HepG2 (cell line): ENCODE data around the gene AGBL1. TPM values are rescaled to one million over a fixed set of nuclear protein-coding genes. Genes with fewer than 3 reads are reported as not detected.

Experiments used
- ATAC-seq: fragments of 200-7000 bp; cut with Tn5 transposase; 3 replicates; pipeline ENCODE4 v1.9.1; 2020; ENCODE audit warnings: mild to moderate bottlenecking, moderate library complexity
- BruUV-seq: library from RNA; stranded (reverse); fragments of 400-500 nt; replicated peaks from 2 replicates; lab custom pipeline; 2021; lab: Mats Ljungman, UMichigan
- CTCF ChIA-PET: fragments of 300-600 bp; formaldehyde crosslinking; extraction: SDS; loops from one replicate; lab custom pipeline; 2021; ENCODE audit warnings: low total read pairs, inconsistent platforms, low intra/inter-chr PET ratio; lab: Yijun Ruan, JAX
- POLR2A ChIA-PET: fragments of 350-600 bp; sonication (Branson Sonifier 250); formaldehyde crosslinking; loops from one replicate; lab custom pipeline; 2020; ENCODE audit warnings: antibody characterized with exemption, inconsistent platforms; lab: Yijun Ruan, JAX
- DNase-seq: peaks from one replicate; pipeline ENCODE4 v3.0.0-alpha.2; 2015; ENCODE audit warnings: low spot score
- FAIRE-seq: peaks from 3 replicates; lab custom pipeline; 2011; peaks lifted over from hg19 to GRCh38; lab: Jason Lieb, UNC
- H2AFZ ChIP-seq: one replicate; pipeline ENCODE4 v1.6.1; 2011; ENCODE audit warnings: low read length, inconsistent platforms
- H3K27ac ChIP-seq: fragments of 300-600 bp; 3 replicates; pipeline ENCODE4 v1.8.0; 2011; ENCODE audit warnings: mixed run types, mild to moderate bottlenecking, mixed read lengths, low read length, inconsistent platforms; ENCODE audit not compliant: insufficient read depth; ENCODE audit errors: extremely low read length
- H3K27me3 ChIP-seq, 2 experiments: fragments of 200-600 bp in 1 of 2; 2 replicates in 1 of 2; 3 replicates in 1 of 2; pipeline versions ENCODE4 v1.6.0 to v1.8.0; 2011; ENCODE audit warnings: low read length in 2 of 2, mild to moderate bottlenecking in 2 of 2, moderate library complexity in 2 of 2, inconsistent platforms in 1 of 2; ENCODE audit not compliant: insufficient read depth in 2 of 2, control insufficient read depth in 1 of 2
- H3K36me3 ChIP-seq, 2 experiments: fragments of 200-600 bp in 1 of 2; replicated peaks in 1 of 2; 2 replicates in 1 of 2; 3 replicates in 1 of 2; pipeline versions ENCODE4 v1.5.1 to v1.8.0; 2011; ENCODE audit warnings: low read length in 2 of 2, inconsistent platforms in 1 of 2; ENCODE audit not compliant: insufficient read depth in 2 of 2, control insufficient read depth in 1 of 2
- H3K4me1 ChIP-seq: 2 replicates; pipeline ENCODE4 v1.5.1; 2012; ENCODE audit warnings: low read length, inconsistent platforms; ENCODE audit not compliant: insufficient read depth
- H3K4me2 ChIP-seq: 2 replicates; pipeline ENCODE4 v1.6.0; 2011; ENCODE audit warnings: low read depth, low read length, inconsistent platforms
- H3K4me3 ChIP-seq, 3 experiments: fragments of 200-600 bp in 1 of 3; sonication (generic), shearing (Covaris generic) in 1 of 3; replicated peaks in 1 of 3; 2 replicates each; pipeline ENCODE4 v1.5.1; 2011 to 2016; ENCODE audit warnings: low read length in 3 of 3, inconsistent platforms in 2 of 3, low read depth in 2 of 3, mild to moderate bottlenecking in 2 of 3, control low read depth in 1 of 3, mixed read lengths in 1 of 3; ENCODE audit not compliant: insufficient read depth in 1 of 3
- H3K79me2 ChIP-seq: one replicate; pipeline ENCODE4 v1.6.1; 2011; ENCODE audit warnings: low read length, inconsistent platforms; ENCODE audit not compliant: insufficient read depth
- H3K9ac ChIP-seq: 2 replicates; pipeline ENCODE4 v1.6.0; 2011; ENCODE audit warnings: mild to moderate bottlenecking, low read depth, low read length, inconsistent platforms; ENCODE audit not compliant: insufficient read depth
- H3K9me3 ChIP-seq: 2 replicates; pipeline ENCODE4 v1.5.1; 2012; ENCODE audit warnings: mild to moderate bottlenecking, low read length
- H4K20me1 ChIP-seq: 2 replicates; pipeline ENCODE4 v1.6.0; 2011; ENCODE audit warnings: inconsistent platforms, mild to moderate bottlenecking, low read length, moderate library complexity; ENCODE audit not compliant: insufficient read depth
- ASH2L ChIP-seq: fragments of 300-600, 200-600 bp; sonication (generic); IDR thresholded peaks from 2 replicates; pipeline ENCODE4 v1.7.0; 2017; ENCODE audit warnings: low read depth, mild to moderate bottlenecking, moderate library complexity, mixed read lengths, low read length; ENCODE audit not compliant: insufficient read length
- CENPT ChIP-seq: sonication (generic); formaldehyde crosslinking; IDR thresholded peaks from 2 replicates; pipeline ENCODE4 v1.8.0; 2022; ENCODE audit warnings: low read depth, mild to moderate bottlenecking, moderate library complexity, missing genetic modification reagents
- DNMT3B ChIP-seq: conservative IDR thresholded peaks from 2 replicates; pipeline ENCODE4 v1.6.1; 2016; ENCODE audit warnings: missing biosample characterization, control low read depth
- ERF ChIP-seq: IDR thresholded peaks from 2 replicates; pipeline ENCODE4 v1.6.1; 2018; ENCODE audit warnings: missing biosample characterization, missing genetic modification reagents
- FOXO1 ChIP-seq: sonication (generic); formaldehyde crosslinking; IDR thresholded peaks from 2 replicates; pipeline ENCODE4 v1.4.0; 2020; ENCODE audit warnings: missing genetic modification reagents
- GABPB1 ChIP-seq: IDR thresholded peaks from 2 replicates; pipeline ENCODE4 v1.6.1; 2016; ENCODE audit warnings: mild to moderate bottlenecking, missing genetic modification reagents, moderate library complexity, missing compliant biosample characterization
- MXI1 ChIP-seq: IDR thresholded peaks from 3 replicates; pipeline ENCODE4 v1.6.1; 2012; ENCODE audit warnings: low read depth, low read length, inconsistent platforms, borderline replicate concordance
- PHF5A ChIP-seq: IDR thresholded peaks from one replicate; pipeline ENCODE4 v1.6.1; 2018; ENCODE audit warnings: low read depth, missing genetic modification reagents; ENCODE audit not compliant: unreplicated experiment
- RBAK ChIP-seq: sonication (generic); formaldehyde crosslinking; IDR thresholded peaks from 2 replicates; pipeline ENCODE4 v1.5.1; 2020; ENCODE audit warnings: mild to moderate bottlenecking, missing genetic modification reagents
- REL ChIP-seq: sonication (generic); formaldehyde crosslinking; conservative IDR thresholded peaks from 2 replicates; pipeline ENCODE4 v1.8.0; 2022; ENCODE audit warnings: mild to moderate bottlenecking, missing genetic modification reagents, moderate library complexity
- TEF ChIP-seq: sonication (generic); formaldehyde crosslinking; IDR thresholded peaks from 2 replicates; pipeline ENCODE4 v1.5.0; 2020; ENCODE audit warnings: missing genetic modification reagents
- TOE1 ChIP-seq: sonication (generic); formaldehyde crosslinking; IDR thresholded peaks from 2 replicates; pipeline ENCODE4 v1.4.0; 2020; ENCODE audit warnings: mild to moderate bottlenecking, missing genetic modification reagents
- ZNF121 ChIP-seq: sonication (generic); formaldehyde crosslinking; IDR thresholded peaks from 2 replicates; pipeline ENCODE4 v1.5.0; 2020; ENCODE audit warnings: mild to moderate bottlenecking, missing genetic modification reagents
- ZNF326 ChIP-seq: sonication (generic); formaldehyde crosslinking; IDR thresholded peaks from 2 replicates; pipeline ENCODE4 v1.4.0; 2020; ENCODE audit warnings: missing genetic modification reagents, borderline replicate concordance
- ZNF547 ChIP-seq: sonication (generic); formaldehyde crosslinking; IDR thresholded peaks from 2 replicates; pipeline ENCODE4 v1.5.1; 2020; ENCODE audit warnings: mild to moderate bottlenecking, missing genetic modification reagents
- ZNF841 ChIP-seq: sonication (generic); formaldehyde crosslinking; IDR thresholded peaks from 2 replicates; pipeline ENCODE4 v1.8.1; 2023; ENCODE audit warnings: missing genetic modification reagents, borderline replicate concordance
- WGBS: methylation state at CpG from one replicate; pipeline ENCODE4 v1.1.6; 2017; ENCODE audit warnings: low lambda C conversion rate; 5-methylcytosine and 5-hydroxymethylcytosine counted together
- in situ Hi-C: cut with HindIII; loops from 2 replicates; pipeline ENCODE4 v1.10.0; 2017; ENCODE audit warnings: low pct_unique_long_range_greater_than_20kb; ENCODE audit not compliant: extremely low pct_ligation_motif_present
- intact Hi-C: fragments of 100-400 bp; cut with micrococcal nuclease; formaldehyde crosslinking; loops from one replicate; pipeline ENCODE4 v1.10.0; 2022; ENCODE audit not compliant: unreplicated experiment
- polyA plus RNA-seq, 8 experiments: library from polyadenylated mRNA; depleted of rRNA in 3 of 8; stranded (reverse) in 7 of 8; unstranded in 1 of 8; fragments of >200 nt; fragmentation: Illumina TruSeq in 4 of 8; extraction: Trizol in 4 of 8; gene quantifications; 2 replicates each; pipeline versions ENCODE4 v1.2.1 to v1.2.3, GENCODE V29; 2011 to 2016; ENCODE audit warnings: low read depth in 4 of 8, missing spikeins in 1 of 8, mixed read lengths in 1 of 8; ENCODE audit not compliant: insufficient read depth in 1 of 8
- total RNA-seq, 5 experiments: library from RNA; depleted of rRNA; stranded (reverse); fragments of >200 nt; fragmentation: Illumina TruSeq; extraction: Trizol; gene quantifications; 2 replicates each; pipeline ENCODE4 v1.2.3, GENCODE V29; 2016; ENCODE audit warnings: low read depth in 1 of 5
- TF ChIP-seq, protein P1 (sequence below): IDR thresholded peaks from 2 replicates; pipeline ENCODE4 v1.4.0; 2020; ENCODE audit warnings: mild to moderate bottlenecking, missing genetic modification reagents
- TF ChIP-seq, protein P2 (sequence below): sonication (generic); formaldehyde crosslinking; IDR thresholded peaks from 2 replicates; pipeline ENCODE4 v1.8.0; 2022; ENCODE audit warnings: mild to moderate bottlenecking, missing genetic modification reagents

The AGBL1 gene
- total and polyA plus RNA-seq, 2 of the 13 experiments (the other 11 are each of a cell fraction or from before 2014, with no cell fraction given): 0.01 TPM; not detected in 1

GRCh38 chr15:86236356-86237110 lies 156.9 kb downstream of the AGBL1 start (continued):
- TF ChIP-seq GABPB1 (no peak), ERF (CRISPR knock-in tag) (no peak), ZNF326 (CRISPR knock-in tag) (no peak), ZNF841 (no peak), REL (no peak)
- TF ChIP-seq, protein P1, sequence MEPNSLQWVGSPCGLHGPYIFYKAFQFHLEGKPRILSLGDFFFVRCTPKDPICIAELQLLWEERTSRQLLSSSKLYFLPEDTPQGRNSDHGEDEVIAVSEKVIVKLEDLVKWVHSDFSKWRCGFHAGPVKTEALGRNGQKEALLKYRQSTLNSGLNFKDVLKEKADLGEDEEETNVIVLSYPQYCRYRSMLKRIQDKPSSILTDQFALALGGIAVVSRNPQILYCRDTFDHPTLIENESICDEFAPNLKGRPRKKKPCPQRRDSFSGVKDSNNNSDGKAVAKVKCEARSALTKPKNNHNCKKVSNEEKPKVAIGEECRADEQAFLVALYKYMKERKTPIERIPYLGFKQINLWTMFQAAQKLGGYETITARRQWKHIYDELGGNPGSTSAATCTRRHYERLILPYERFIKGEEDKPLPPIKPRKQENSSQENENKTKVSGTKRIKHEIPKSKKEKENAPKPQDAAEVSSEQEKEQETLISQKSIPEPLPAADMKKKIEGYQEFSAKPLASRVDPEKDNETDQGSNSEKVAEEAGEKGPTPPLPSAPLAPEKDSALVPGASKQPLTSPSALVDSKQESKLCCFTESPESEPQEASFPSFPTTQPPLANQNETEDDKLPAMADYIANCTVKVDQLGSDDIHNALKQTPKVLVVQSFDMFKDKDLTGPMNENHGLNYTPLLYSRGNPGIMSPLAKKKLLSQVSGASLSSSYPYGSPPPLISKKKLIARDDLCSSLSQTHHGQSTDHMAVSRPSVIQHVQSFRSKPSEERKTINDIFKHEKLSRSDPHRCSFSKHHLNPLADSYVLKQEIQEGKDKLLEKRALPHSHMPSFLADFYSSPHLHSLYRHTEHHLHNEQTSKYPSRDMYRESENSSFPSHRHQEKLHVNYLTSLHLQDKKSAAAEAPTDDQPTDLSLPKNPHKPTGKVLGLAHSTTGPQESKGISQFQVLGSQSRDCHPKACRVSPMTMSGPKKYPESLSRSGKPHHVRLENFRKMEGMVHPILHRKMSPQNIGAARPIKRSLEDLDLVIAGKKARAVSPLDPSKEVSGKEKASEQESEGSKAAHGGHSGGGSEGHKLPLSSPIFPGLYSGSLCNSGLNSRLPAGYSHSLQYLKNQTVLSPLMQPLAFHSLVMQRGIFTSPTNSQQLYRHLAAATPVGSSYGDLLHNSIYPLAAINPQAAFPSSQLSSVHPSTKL: no peak

- in situ Hi-C loops (no loop called here), intact Hi-C loops (no loop called here)
- Histone ChIP-seq H2AFZ (no peak overlapping the region), H3K9me3 (no peaks in the 10 kb centered on the region), H3K4me3 (no peak overlapping the region), H3K4me2 (no peak overlapping the region), H3K36me3 (no peaks in the 10 kb centered on the region), H3K4me1 (no peaks in the 10 kb centered on the region), H3K27me3 (no peaks in the 10 kb centered on the region; a peak in 1 of 5 replicates), H3K9ac (no peak overlapping the region), H3K79me2 (no peaks in the 10 kb centered on the region), H4K20me1 (no peaks in the 10 kb centered on the region), H3K27ac (no peak overlapping the region)
- BruUV-seq: no TSS peak
- 4% methylated on average over 5 of the region's 5 CpGs for WGBS
- ATAC-seq: no peak
- ChIA-PET POLR2A (no interaction called here), CTCF (no interaction called here)
- FAIRE-seq: no peak
- no peak for DNase-seq
- no peak for TF ChIP-seq CENPT (CRISPR knock-in tag)
- TF ChIP-seq RBAK (CRISPR knock-in tag): no peak
- no peak for TF ChIP-seq ZNF121 (CRISPR knock-in tag)
- no peak for TF ChIP-seq PHF5A (CRISPR knock-in tag)
- no peak for TF ChIP-seq FOXO1
- no peak for TF ChIP-seq ASH2L
- no peak for TF ChIP-seq MXI1
- no peak for TF ChIP-seq TOE1
- no peak for TF ChIP-seq TEF (CRISPR knock-in tag)
- TF ChIP-seq ZNF547 (CRISPR knock-in tag): no peak
- TF ChIP-seq DNMT3B (CRISPR knock-in tag): no peak
- TF ChIP-seq, protein P2, sequence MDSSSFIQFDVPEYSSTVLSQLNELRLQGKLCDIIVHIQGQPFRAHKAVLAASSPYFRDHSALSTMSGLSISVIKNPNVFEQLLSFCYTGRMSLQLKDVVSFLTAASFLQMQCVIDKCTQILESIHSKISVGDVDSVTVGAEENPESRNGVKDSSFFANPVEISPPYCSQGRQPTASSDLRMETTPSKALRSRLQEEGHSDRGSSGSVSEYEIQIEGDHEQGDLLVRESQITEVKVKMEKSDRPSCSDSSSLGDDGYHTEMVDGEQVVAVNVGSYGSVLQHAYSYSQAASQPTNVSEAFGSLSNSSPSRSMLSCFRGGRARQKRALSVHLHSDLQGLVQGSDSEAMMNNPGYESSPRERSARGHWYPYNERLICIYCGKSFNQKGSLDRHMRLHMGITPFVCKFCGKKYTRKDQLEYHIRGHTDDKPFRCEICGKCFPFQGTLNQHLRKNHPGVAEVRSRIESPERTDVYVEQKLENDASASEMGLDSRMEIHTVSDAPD: no peak
Measured at GRCh38 chr15:86237111-86237500, 157.4 kb downstream of the AGBL1 start.
